HUES48 (cell line): ENCODE data around the gene HTR2C.
A peak's percentile ranks its signal among the peaks of the same experiment; 100 is the strongest.

Experiments
- H3K27ac ChIP-seq: one replicate; pipeline ENCODE4 v1.7.0; 2013; ENCODE audit warnings: low read depth, low read length, inconsistent platforms
- H3K27me3 ChIP-seq: 2 replicates; pipeline ENCODE4 v1.6.1; 2013; ENCODE audit warnings: mild to moderate bottlenecking, low read length; ENCODE audit not compliant: control insufficient read depth, insufficient read depth
- H3K36me3 ChIP-seq: 2 replicates; pipeline ENCODE4 v1.6.1; 2013; ENCODE audit warnings: low read length; ENCODE audit not compliant: control insufficient read depth, insufficient read depth
- H3K4me1 ChIP-seq: 2 replicates; pipeline ENCODE4 v1.6.1; 2013; ENCODE audit warnings: mild to moderate bottlenecking, low read length; ENCODE audit not compliant: control insufficient read depth, insufficient read depth
- H3K4me3 ChIP-seq: 2 replicates; pipeline ENCODE4 v1.5.1; 2013; ENCODE audit warnings: mild to moderate bottlenecking, low read depth, low read length
- H3K9ac ChIP-seq: 2 replicates; pipeline ENCODE4 v1.6.1; 2013; ENCODE audit warnings: mild to moderate bottlenecking, low read depth, low read length, moderate library complexity
- H3K9me3 ChIP-seq: 2 replicates; pipeline ENCODE4 v1.6.1; 2013; ENCODE audit warnings: low read length; ENCODE audit not compliant: control insufficient read depth, insufficient read depth

The HTR2C gene

DNA sequence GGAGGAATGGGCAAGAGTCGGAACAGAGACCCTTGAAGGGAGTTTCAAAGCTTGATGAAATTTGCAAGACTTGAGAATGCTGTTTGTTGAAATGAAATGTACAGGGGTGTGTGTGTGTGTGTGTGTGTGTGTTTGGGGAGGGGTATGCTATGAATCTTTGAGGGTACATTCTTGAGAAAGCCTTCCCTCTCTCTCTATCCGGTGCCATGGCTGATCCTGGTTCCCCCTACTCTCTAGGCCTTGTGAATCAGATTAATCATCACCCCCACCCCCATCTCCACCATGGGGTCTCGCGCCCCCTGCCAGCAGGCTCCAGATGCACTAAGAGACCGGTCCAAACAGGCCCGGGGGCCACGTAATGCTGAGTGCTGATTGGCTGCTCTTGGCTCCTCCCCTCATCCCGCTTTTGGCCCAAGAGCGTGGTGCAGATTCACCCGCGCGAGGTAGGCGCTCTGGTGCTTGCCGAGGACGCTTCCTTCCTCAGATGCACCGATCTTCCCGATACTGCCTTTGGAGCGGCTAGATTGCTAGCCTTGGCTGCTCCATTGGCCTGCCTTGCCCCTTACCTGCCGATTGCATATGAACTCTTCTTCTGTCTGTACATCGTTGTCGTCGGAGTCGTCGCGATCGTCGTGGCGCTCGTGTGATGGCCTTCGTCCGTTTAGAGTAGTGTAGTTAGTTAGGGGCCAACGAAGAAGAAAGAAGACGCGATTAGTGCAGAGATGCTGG, at the start of gene HTR2C:
TSS of gene HTR2C (plus strand) at position 441 of the 729 bp plus-strand sequence. CDS start 142,851 bp downstream, outside the sequence.
- Histone ChIP-seq H3K27me3 (peaks cover 93% of the 10 kb centered on the region), H3K9ac (peak within 1 kb of the TSS; percentile 57), H3K4me3 (peak within 1 kb of the TSS; percentile 64), H3K36me3 (peaks cover 9% of the 10 kb centered on the region; the same call in 1 of the 2 replicates), H3K27ac (no peak within 1 kb of the TSS), H3K9me3 (no peaks in the 10 kb centered on the region), H3K4me1 (peaks cover 37% of the 10 kb centered on the region)

DNA sequence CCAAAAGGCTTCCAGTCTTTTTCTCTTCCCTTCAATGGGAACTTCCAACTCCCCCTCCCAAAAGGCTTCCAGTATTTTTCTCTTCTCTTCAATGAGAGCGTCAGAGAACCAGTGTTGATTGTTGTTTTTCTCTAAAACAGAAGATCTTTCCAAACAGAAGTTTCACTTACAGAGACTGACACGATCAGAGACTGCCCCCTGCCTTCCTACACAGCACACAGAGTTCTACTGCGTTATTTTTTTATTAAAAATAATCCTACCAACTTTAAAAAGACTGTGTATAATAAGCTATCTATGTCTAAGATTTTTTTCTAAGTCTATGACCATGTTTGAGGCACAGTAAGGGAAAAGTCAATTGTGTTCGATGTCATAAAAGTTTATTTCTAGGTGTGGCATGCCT, 3.5 kb upstream of the HTR2C start:
- Histone ChIP-seq H3K4me3 (no peak overlapping the region), H3K36me3 (no peaks in the 10 kb centered on the region), H3K27me3 (peaks cover 88% of the 10 kb centered on the region), H3K4me1 (peaks cover 33% of the 10 kb centered on the region), H3K9me3 (no peaks in the 10 kb centered on the region), H3K27ac (no peak overlapping the region), H3K9ac (no peak overlapping the region)

- Histone ChIP-seq H3K9me3 (no peaks in the 10 kb centered on the region), H3K4me1 (peaks cover 37% of the 10 kb centered on the region), H3K27me3 (peaks cover 99% of the 10 kb centered on the region), H3K27ac (no peak overlapping the region), H3K9ac (no peak overlapping the region), H3K36me3 (no peaks in the 10 kb centered on the region), H3K4me3 (peak overlapping the region; percentile 64)
Observed at GRCh38 chrX:114581528-114582263, 2.2 kb upstream of the HTR2C start.

DNA sequence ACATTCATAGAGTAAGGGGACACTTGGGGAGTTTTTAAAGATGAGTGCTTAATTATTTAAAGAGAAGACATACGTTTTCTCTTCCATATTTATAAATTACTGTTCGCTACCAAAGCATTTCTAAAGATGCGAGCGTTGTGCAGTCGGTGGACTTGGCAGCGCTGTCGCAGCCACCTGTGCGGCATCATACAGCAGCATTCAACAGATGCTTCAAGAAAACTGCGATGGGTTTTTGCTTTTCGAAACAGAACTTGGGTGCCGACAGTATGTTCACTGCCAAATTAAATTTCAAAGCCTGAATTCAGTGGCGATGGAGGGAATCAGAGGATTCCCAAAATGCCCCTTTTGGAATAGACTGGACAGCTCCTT, 1.6 kb upstream of the HTR2C start:
- Histone ChIP-seq H3K4me3 (peak overlapping the region; percentile 64), H3K27me3 (peaks cover 99% of the 10 kb centered on the region), H3K36me3 (no peaks in the 10 kb centered on the region), H3K9me3 (no peaks in the 10 kb centered on the region), H3K9ac (no peak overlapping the region), H3K4me1 (peaks cover 37% of the 10 kb centered on the region), H3K27ac (no peak overlapping the region)

DNA sequence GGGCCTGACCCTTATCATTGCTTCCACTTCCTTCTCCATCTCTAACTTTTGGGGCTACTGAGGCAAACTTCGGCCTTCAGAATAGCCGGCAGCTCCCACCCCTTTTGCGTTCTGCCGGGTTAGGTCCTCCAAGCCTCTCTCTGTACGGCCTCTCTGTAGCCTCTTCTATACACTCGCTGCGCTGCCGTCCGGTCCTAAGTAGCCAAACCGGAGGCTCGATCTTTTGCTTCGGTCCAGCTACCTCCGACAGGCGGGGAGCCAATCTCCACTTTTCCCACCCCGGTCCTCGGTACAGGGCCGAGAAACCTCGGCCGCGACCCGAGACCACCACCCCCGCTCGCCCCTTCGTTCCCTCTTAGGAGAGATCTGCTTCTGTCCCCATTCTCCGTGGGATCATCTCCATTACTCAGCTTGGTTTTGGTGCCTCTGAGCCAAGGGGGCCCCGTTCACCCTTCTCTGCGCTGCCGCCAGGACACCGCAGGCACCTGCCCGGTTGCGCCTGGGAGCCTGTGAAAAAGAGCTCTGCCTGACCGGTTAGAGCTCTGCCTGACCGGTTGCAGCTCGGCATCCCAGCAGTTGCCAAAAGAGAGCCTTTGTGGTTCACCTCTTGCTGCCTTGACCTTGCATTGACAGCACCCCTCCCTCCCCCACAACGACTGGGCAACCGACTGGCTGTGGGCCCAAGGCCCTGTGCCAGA, 1.0 kb upstream of the HTR2C start:
- Histone ChIP-seq H3K27me3 (peaks cover 99% of the 10 kb centered on the region), H3K36me3 (no peaks in the 10 kb centered on the region), H3K4me1 (peaks cover 37% of the 10 kb centered on the region), H3K4me3 (peak overlapping the region; percentile 64; the same call in 1 of the 2 replicates), H3K9me3 (no peaks in the 10 kb centered on the region), H3K9ac (no peak overlapping the region), H3K27ac (no peak overlapping the region)

DNA sequence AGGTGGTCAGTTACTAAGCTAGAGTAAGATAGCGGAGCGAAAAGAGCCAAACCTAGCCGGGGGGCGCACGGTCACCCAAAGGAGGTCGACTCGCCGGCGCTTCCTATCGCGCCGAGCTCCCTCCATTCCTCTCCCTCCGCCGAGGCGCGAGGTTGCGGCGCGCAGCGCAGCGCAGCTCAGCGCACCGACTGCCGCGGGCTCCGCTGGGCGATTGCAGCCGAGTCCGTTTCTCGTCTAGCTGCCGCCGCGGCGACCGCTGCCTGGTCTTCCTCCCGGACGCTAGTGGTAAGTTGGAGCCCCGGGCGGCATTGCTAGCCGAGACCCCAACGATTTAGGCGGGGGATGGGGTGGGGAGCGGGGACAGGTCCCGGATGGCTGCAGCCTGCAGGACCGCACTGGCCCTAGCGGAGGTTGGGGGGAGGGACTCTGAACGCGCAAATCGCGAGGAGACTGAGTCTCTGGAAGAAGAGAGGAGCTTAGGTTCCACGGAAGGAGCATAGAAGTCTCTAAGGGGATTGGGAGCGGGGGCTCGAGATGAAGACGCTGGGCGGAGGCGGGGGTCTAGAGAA, 573 bp downstream of the HTR2C start:
- no peaks in the 10 kb centered on the region for H3K9me3 ChIP-seq
- H3K27me3 ChIP-seq = peaks cover 92% of the 10 kb centered on the region
- peak overlapping the region; percentile 57 for H3K9ac ChIP-seq
- H3K4me1 ChIP-seq = peaks cover 35% of the 10 kb centered on the region
- H3K27ac ChIP-seq = no peak overlapping the region
- H3K4me3 ChIP-seq = peak overlapping the region; percentile 64
- peaks cover 15% of the 10 kb centered on the region; the same call in 1 of the 2 replicates for H3K36me3 ChIP-seq

GRCh38 chrX:114584983-114585842, 1.3 kb downstream of the HTR2C start:
- Histone ChIP-seq H3K27me3 (peaks cover 87% of the 10 kb centered on the region), H3K9me3 (no peaks in the 10 kb centered on the region)

DNA sequence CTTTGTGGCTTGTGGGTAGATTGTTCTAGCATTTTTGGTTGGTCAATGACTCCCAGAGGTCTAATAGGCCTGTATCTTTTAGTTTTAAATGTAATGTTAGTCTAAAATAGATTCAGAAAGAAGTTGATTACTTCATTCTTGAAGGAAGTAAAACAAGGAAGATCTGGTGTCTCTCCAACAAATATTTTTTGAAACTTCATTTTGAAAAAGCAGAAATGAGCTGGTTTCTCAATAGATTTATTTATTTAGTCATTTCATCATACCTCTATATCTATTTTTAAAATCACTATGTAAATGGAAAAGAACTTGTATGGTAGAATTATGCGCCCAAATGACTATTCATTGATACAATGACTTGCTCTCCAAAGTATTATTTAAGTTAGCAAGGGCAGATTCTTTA, 7.2 kb downstream of the HTR2C start:
- peaks cover 14% of the 10 kb centered on the region; the same call in 1 of the 2 replicates for H3K4me1 ChIP-seq
- H3K27ac ChIP-seq = no peak overlapping the region
- H3K9ac ChIP-seq = no peak overlapping the region
- no peak overlapping the region for H3K4me3 ChIP-seq
- peaks cover 28% of the 10 kb centered on the region for H3K27me3 ChIP-seq
- H3K36me3 ChIP-seq = peaks cover 62% of the 10 kb centered on the region
- no peaks in the 10 kb centered on the region for H3K9me3 ChIP-seq

More at GRCh38 chrX:114584983-114585842, 1.3 kb downstream of the HTR2C start:
- Histone ChIP-seq H3K36me3 (peaks cover 15% of the 10 kb centered on the region; the same call in 1 of the 2 replicates), H3K27ac (no peak overlapping the region), H3K4me3 (peak overlapping the region; percentile 64), H3K9ac (0 out of 2 replicates have a peak overlapping the region, but pooled peaks have one; percentile 13), H3K4me1 (peaks cover 27% of the 10 kb centered on the region)

- Histone ChIP-seq H3K27ac (no peak overlapping the region), H3K4me1 (peaks cover 50% of the 10 kb centered on the region), H3K4me3 (peak overlapping the region; percentile 57), H3K9ac (no peak overlapping the region), H3K9me3 (no peaks in the 10 kb centered on the region), H3K27me3 (no peaks in the 10 kb centered on the region), H3K36me3 (peaks cover 67% of the 10 kb centered on the region)
Observed at GRCh38 chrX:114599305-114599704, 15.4 kb downstream of the HTR2C start.

DNA sequence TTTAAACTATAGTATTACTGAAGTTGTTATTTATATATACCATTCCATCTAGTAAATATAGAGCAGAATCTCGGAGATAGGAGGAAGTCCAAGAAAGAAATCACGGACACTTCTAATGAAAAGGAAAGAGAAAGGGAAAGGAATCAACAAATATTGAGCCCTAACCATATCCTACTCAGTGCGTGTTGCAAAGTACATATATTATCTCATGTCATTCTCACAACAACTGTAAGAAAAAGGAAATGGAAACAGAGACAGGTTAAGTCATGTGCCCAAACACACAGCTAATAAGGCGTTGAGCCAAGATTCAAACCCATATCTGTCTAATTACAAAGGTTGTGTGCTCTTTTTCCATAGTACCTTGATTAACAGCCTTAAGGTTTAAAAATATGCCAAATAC, 16.0 kb downstream of the HTR2C start:
- H3K27ac ChIP-seq = no peak overlapping the region
- peak overlapping the region; percentile 33; the same call in 1 of the 2 replicates for H3K9ac ChIP-seq
- H3K9me3 ChIP-seq = no peaks in the 10 kb centered on the region
- H3K36me3 ChIP-seq = peaks cover 61% of the 10 kb centered on the region
- H3K27me3 ChIP-seq = no peaks in the 10 kb centered on the region
- peaks cover 49% of the 10 kb centered on the region for H3K4me1 ChIP-seq
- H3K4me3 ChIP-seq = peak overlapping the region; percentile 57
